ENCODE data around the gene DPT. TPM values are rescaled to one million over a fixed set of nuclear protein-coding genes. Genes with fewer than 3 reads are reported as not detected.

Gene DPT
- total and polyA plus RNA-seq, 2 of the 4 experiments (the other 2 are of a cell fraction): not detected

DNA sequence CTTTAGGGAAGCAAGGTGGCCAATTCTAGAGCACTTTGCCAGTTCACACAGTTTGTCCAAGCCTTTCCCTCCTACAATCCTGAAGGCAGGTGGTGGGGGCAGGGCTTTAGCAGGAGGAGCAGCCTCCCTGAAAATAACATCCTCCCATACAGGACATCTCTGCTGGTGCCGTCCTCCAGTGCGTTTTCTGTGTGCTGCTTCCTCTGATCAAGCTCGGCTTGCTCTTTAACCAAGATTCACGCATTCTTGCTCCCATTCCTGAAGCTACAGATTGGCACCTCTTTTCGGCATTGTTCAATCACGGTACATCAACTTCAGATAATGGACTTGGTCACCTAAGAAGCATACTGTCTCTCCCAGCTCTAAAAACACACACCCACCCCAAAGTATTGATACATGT lies 7.5 kb upstream of the DPT start:
- H3K4me3 ChIP-seq (ENCODE audit: insufficient read depth, low read depth, low read length): no peak overlapping the region
- H3K23ac ChIP-seq (ENCODE audit: low read depth, low read length): no peak overlapping the region
- no peaks in the 10 kb centered on the region for H4K20me1 ChIP-seq (ENCODE audit: insufficient read depth, low read length)
- H2BK20ac ChIP-seq (ENCODE audit: low read depth, low read length): no peak overlapping the region
- CTCF ChIA-PET: no interaction called here
- no peak overlapping the region for H2BK15ac ChIP-seq (ENCODE audit: low read depth, low read length)
- no peak overlapping the region for H4K8ac ChIP-seq (ENCODE audit: low read depth in 2 of 2, low read length in 2 of 2)
- no peak overlapping the region for H4K5ac ChIP-seq (ENCODE audit: low read depth, low read length)
- 21% methylated on average over 3 of the region's 6 CpGs; no CpG with 5 or more reads in 1 of the 2 experiments for WGBS, 2 experiments (ENCODE audit: extremely low coverage in 2 of 2, insufficient read length in 1 of 2)
- H3K9me1 ChIP-seq (ENCODE audit: insufficient read depth, low read length): no peaks in the 10 kb centered on the region
- POLR2A ChIA-PET (ENCODE audit: unreplicated experiment): no interaction called here
- no peak overlapping the region for H2BK120ac ChIP-seq (ENCODE audit: low read depth, low read length)
- no peak overlapping the region for H3K9ac ChIP-seq (ENCODE audit: low read depth, low read length)
- H2AK9ac ChIP-seq (replicated peaks; ENCODE audit: low read depth, low read length, poor library complexity): no peak overlapping the region
- no peak overlapping the region for H3K14ac ChIP-seq (replicated peaks; ENCODE audit: low read depth, low read length)
- no peaks in the 10 kb centered on the region for H3K27me3 ChIP-seq (ENCODE audit: control insufficient read depth, insufficient read depth, low read length)
- intact Hi-C loops (cut with micrococcal nuclease): no loop called here
- H3K36me3 ChIP-seq (ENCODE audit: control insufficient read depth, insufficient read depth, low read length): no peaks in the 10 kb centered on the region
- H3K4ac ChIP-seq (ENCODE audit: low read depth, low read length): no peak overlapping the region
- no peak overlapping the region for H3K18ac ChIP-seq (ENCODE audit: low read depth, low read length)
- ATAC-seq (ENCODE audit: low read depth): no peak
- H2BK5ac ChIP-seq (ENCODE audit: low read depth, low read length, poor library complexity, severe bottlenecking): no peak overlapping the region
- H2AFZ ChIP-seq (replicated peaks; ENCODE audit: low read length, poor library complexity): no peak overlapping the region
- TF ChIP-seq RCOR1 (IDR thresholded peaks at IDR 0.05; ENCODE audit: insufficient replicate concordance, low read length) (no peak), RAD21 (IDR thresholded peaks at IDR 0.05; ENCODE audit: low read length) (no peak), RFX5 (IDR thresholded peaks at IDR 0.05; ENCODE audit: low read depth, low read length) (no peak), CEBPB (IDR thresholded peaks at IDR 0.05; ENCODE audit: low read depth, low read length) (no peak)
- dilution Hi-C loops (cut with HindIII; ENCODE audit: low sequenced_read_pairs, unreplicated experiment): no loop called here
- H3K27ac ChIP-seq (ENCODE audit: insufficient read depth, low read length): no peak overlapping the region
- DNase-seq: no peak
- no peak overlapping the region for H3K56ac ChIP-seq (ENCODE audit: extremely low read depth, insufficient read depth, low read length)
- no peak overlapping the region for H4K91ac ChIP-seq (ENCODE audit: insufficient read depth, low read depth, low read length)
- no peaks in the 10 kb centered on the region for H3K4me1 ChIP-seq (ENCODE audit: control insufficient read depth, insufficient read depth, low read length)
- H3K4me2 ChIP-seq (ENCODE audit: low read depth, low read length): no peak overlapping the region
- H2AK5ac ChIP-seq (ENCODE audit: low read depth, low read length): no peak overlapping the region
- BruUV-seq (replicated peaks): no TSS peak
- H3K9me3 ChIP-seq (ENCODE audit: control insufficient read depth, insufficient read depth, low read length): no peaks in the 10 kb centered on the region
- no peaks in the 10 kb centered on the region for H3K79me1 ChIP-seq (ENCODE audit: low read depth in 1 of 2, low read length in 2 of 2)
- in situ Hi-C loops (cut with MboI; ENCODE audit: low sequenced_read_pairs): no loop called here
